Neural progenitor cell (in vitro differentiated cells): ENCODE data around the gene EPS8. TPM values are rescaled to one million over a fixed set of nuclear protein-coding genes. Genes with fewer than 3 reads are reported as not detected.

Source experiments
- DNase-seq: peaks from one replicate; pipeline ENCODE4 v3.0.0-alpha.2; 2016; ENCODE audit warnings: low spot score
- H2AFZ ChIP-seq: fragments of 200-600 bp; sonication (generic); replicated peaks from 2 replicates; pipeline ENCODE4 v1.6.1; 2016; ENCODE audit warnings: antibody characterized with exemption
- H3F3A ChIP-seq: fragments of 200-600 bp; sonication (generic); 2 replicates; pipeline ENCODE4 v1.6.1; 2016; ENCODE audit warnings: antibody characterized with exemption, low read depth
- H3K27ac ChIP-seq: fragments of 200-600 bp; sonication (generic); 2 replicates; pipeline ENCODE4 v1.5.1; 2016; ENCODE audit warnings: mild to moderate bottlenecking
- H3K27me3 ChIP-seq: fragments of 200-600 bp; sonication (generic); 2 replicates; pipeline ENCODE4 v1.6.1; 2016; ENCODE audit warnings: mild to moderate bottlenecking, moderate library complexity
- H3K36me3 ChIP-seq: fragments of 200-600 bp; sonication (generic); 2 replicates; pipeline ENCODE4 v1.5.1; 2016
- H3K4me1 ChIP-seq: fragments of 200-600 bp; sonication (generic); 2 replicates; pipeline ENCODE4 v1.6.1; 2016; ENCODE audit warnings: mixed run types
- H3K4me2 ChIP-seq: fragments of 200-600 bp; sonication (generic); 2 replicates; pipeline ENCODE4 v1.6.1; 2016
- H3K4me3 ChIP-seq: fragments of 200-600 bp; sonication (generic); 2 replicates; pipeline ENCODE4 v1.5.1; 2016
- H3K79me2 ChIP-seq: fragments of 200-600 bp; sonication (generic); 2 replicates; pipeline ENCODE4 v1.6.1; 2016; ENCODE audit warnings: low read depth
- H3K9ac ChIP-seq: fragments of 200-600 bp; sonication (generic); 2 replicates; pipeline ENCODE4 v1.6.1; 2016
- H3K9me3 ChIP-seq: fragments of 200-600 bp; sonication (generic); 2 replicates; pipeline ENCODE4 v1.5.1; 2016; ENCODE audit warnings: low read depth
- H4K20me1 ChIP-seq: fragments of 200-600 bp; sonication (generic); 2 replicates; pipeline ENCODE4 v1.6.1; 2016; ENCODE audit warnings: low read depth
- H3K27ac Mint-ChIP-seq: 3 replicates; pipeline ENCODE4 v1.8.0; 2021; ENCODE audit warnings: mixed read lengths
- H3K27me3 Mint-ChIP-seq: 2 replicates; pipeline ENCODE4 v1.8.0; 2022; ENCODE audit warnings: low read depth, mild to moderate bottlenecking, inconsistent platforms, moderate library complexity, mixed read lengths; ENCODE audit not compliant: insufficient read depth
- H3K36me3 Mint-ChIP-seq: 3 replicates; pipeline ENCODE4 v1.8.0; 2021; ENCODE audit warnings: mixed read lengths
- H3K4me1 Mint-ChIP-seq: 3 replicates; pipeline ENCODE4 v1.8.0; 2021; ENCODE audit warnings: mixed read lengths
- H3K4me3 Mint-ChIP-seq: 3 replicates; pipeline ENCODE4 v1.8.0; 2021; ENCODE audit warnings: mild to moderate bottlenecking, moderate library complexity, mixed read lengths
- H3K9me3 Mint-ChIP-seq: 3 replicates; pipeline ENCODE4 v1.8.0; 2020; ENCODE audit warnings: mixed read lengths
- CTCF ChIP-seq: fragments of 200-600 bp; sonication (generic); IDR thresholded peaks from 2 replicates; pipeline ENCODE4 v1.5.1; 2017; ENCODE audit warnings: antibody characterized with exemption, mild to moderate bottlenecking
- EZH2 ChIP-seq: fragments of 200-600 bp; sonication (generic); IDR thresholded peaks from 2 replicates; pipeline ENCODE4 v1.6.1; 2017; ENCODE audit warnings: antibody characterized with exemption, mild to moderate bottlenecking, moderate library complexity
- EZH2phosphoT487 ChIP-seq: fragments of 200-600 bp; sonication (generic); IDR thresholded peaks from 2 replicates; pipeline ENCODE4 v1.6.1; 2017; ENCODE audit warnings: antibody characterized with exemption
- total RNA-seq: library from RNA; depleted of rRNA; stranded (reverse); fragments of >200 nt; gene quantifications from 2 replicates; pipeline ENCODE4 v1.2.3, GENCODE V29; 2015; ENCODE audit warnings: low replicate concordance

The EPS8 gene
- total RNA-seq, 1 donor from 2014 or later: 17.0 TPM

GRCh38 chr12:15589328-15590032, 199.7 kb downstream of the EPS8 start:
- no peak overlapping the region for H3K27ac Mint-ChIP-seq
- no peaks in the 10 kb centered on the region for H4K20me1 ChIP-seq

DNA sequence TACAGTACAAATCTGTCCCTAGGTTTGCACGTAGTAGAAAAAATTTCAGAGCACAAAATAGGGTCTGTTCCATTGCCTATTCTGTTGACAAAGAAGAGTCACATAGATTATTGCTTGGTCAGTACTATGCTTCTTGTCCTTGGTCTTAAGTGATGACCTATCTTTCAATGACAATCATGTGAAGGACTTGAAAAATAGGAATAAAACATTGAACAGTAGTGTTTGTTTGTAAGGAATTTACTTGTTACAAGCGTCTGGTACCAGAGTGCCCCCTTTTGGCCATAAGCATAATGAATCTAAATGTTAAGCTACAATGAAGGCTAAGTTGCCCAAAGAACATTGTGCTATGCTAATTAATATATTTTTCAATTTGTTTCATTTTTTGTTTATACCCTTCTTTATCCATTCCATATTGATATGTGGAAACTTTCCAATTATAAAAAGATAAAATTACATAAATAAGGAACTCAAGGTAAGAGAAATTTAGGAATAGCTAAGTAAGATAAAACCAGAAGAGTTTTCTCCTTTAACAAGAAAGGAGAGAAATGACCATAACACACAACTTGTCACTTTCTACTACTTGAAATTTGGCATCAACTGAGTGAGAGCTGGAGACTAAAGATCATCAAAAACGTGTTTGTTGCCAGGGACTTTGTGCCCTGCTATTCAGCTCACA, 204.7 kb downstream of the EPS8 start:
- Mint-ChIP-seq H3K36me3 (peaks cover 3% of the 10 kb centered on the region), H3K4me1 (peaks cover 6% of the 10 kb centered on the region), H3K4me3 (no peak overlapping the region), H3K27me3 (no peaks in the 10 kb centered on the region), H3K27ac (no peak overlapping the region), H3K9me3 (peaks cover 3% of the 10 kb centered on the region)
- Histone ChIP-seq H3F3A (no peaks in the 10 kb centered on the region), H3K4me2 (no peak overlapping the region), H4K20me1 (no peaks in the 10 kb centered on the region), H3K9me3 (no peaks in the 10 kb centered on the region), H3K9ac (no peak overlapping the region), H2AFZ (no peak overlapping the region), H3K36me3 (no peaks in the 10 kb centered on the region), H3K4me3 (no peak overlapping the region), H3K27ac (no peak overlapping the region), H3K27me3 (peaks cover 3% of the 10 kb centered on the region), H3K79me2 (no peaks in the 10 kb centered on the region), H3K4me1 (peaks cover 20% of the 10 kb centered on the region)
- DNase-seq: peak; percentile 50
- TF ChIP-seq CTCF (peak; percentile 68), EZH2 (no peak)

More at GRCh38 chr12:15589328-15590032, 199.7 kb downstream of the EPS8 start:
- peak overlapping the region; percentile 95 for H2AFZ ChIP-seq
- H3F3A ChIP-seq: no peaks in the 10 kb centered on the region
- peak overlapping the region; percentile 69 for H3K4me2 ChIP-seq
- Mint-ChIP-seq H3K4me1 (peaks cover 15% of the 10 kb centered on the region), H3K36me3 (no peaks in the 10 kb centered on the region), H3K4me3 (no peak overlapping the region), H3K27me3 (no peaks in the 10 kb centered on the region), H3K9me3 (peaks cover 2% of the 10 kb centered on the region)
- no peaks in the 10 kb centered on the region for H3K79me2 ChIP-seq
- H3K27me3 ChIP-seq: peaks cover 7% of the 10 kb centered on the region
- no peaks in the 10 kb centered on the region for H3K36me3 ChIP-seq
- no peaks in the 10 kb centered on the region for H3K9me3 ChIP-seq
- TF ChIP-seq EZH2phosphoT487 (no peak), EZH2 (no peak), CTCF (no peak)
- DNase-seq: no peak
- H3K4me3 ChIP-seq: no peak overlapping the region
- H3K27ac ChIP-seq: no peak overlapping the region
- no peak overlapping the region for H3K9ac ChIP-seq
- H3K4me1 ChIP-seq: peaks cover 14% of the 10 kb centered on the region

GRCh38 chr12:15583804-15584203, 205.4 kb downstream of the EPS8 start:
- Mint-ChIP-seq H3K36me3 (peaks cover 3% of the 10 kb centered on the region), H3K27me3 (no peaks in the 10 kb centered on the region), H3K9me3 (peaks cover 3% of the 10 kb centered on the region), H3K27ac (no peak overlapping the region), H3K4me1 (peaks cover 6% of the 10 kb centered on the region), H3K4me3 (no peak overlapping the region)
- Histone ChIP-seq H3K9ac (no peak overlapping the region), H3K36me3 (no peaks in the 10 kb centered on the region), H2AFZ (peak overlapping the region; percentile 59), H3K9me3 (no peaks in the 10 kb centered on the region), H3K27me3 (no peaks in the 10 kb centered on the region), H3K27ac (no peak overlapping the region), H3K4me3 (no peak overlapping the region), H3K79me2 (no peaks in the 10 kb centered on the region), H3F3A (no peaks in the 10 kb centered on the region), H4K20me1 (no peaks in the 10 kb centered on the region), H3K4me1 (peaks cover 20% of the 10 kb centered on the region), H3K4me2 (no peak overlapping the region)
- no peak for DNase-seq
- TF ChIP-seq EZH2 (no peak), EZH2phosphoT487 (no peak), CTCF (no peak)
